Measurements from ENCODE around the gene SIVA1. TPM values are rescaled to one million over a fixed set of nuclear protein-coding genes. Genes with fewer than 3 reads are reported as not detected.

Gene SIVA1
- total RNA-seq, 4 donors from 2014 or later, result 141 to 262 (median 167) TPM

GRCh38 chr14:104718871-104719270 lies 34.1 kb upstream of the SIVA1 start:
- no peak for TF ChIP-seq CTCF (IDR thresholded peaks at IDR 0.05)
- DNase-seq (ENCODE audit: low spot score) (no peak), ATAC-seq (ENCODE audit: low FRiP score) (no peak)

GRCh38 chr14:104719343-104719742 lies 33.6 kb upstream of the SIVA1 start:
- DNase-seq (ENCODE audit: low spot score), result no peak
- ATAC-seq (ENCODE audit: low FRiP score), result no peak
- no peak for TF ChIP-seq CTCF (IDR thresholded peaks at IDR 0.05)

GRCh38 chr14:104721505-104722431 lies 31.2 kb upstream of the SIVA1 start:
- TF ChIP-seq CTCF (IDR thresholded peaks at IDR 0.05), result no peak
- no peak for ATAC-seq (ENCODE audit: low FRiP score)
- DNase-seq (ENCODE audit: low spot score), result no peak

- ATAC-seq (ENCODE audit: low FRiP score) (no peak), DNase-seq (ENCODE audit: low spot score) (no peak)
- no peak for TF ChIP-seq CTCF (IDR thresholded peaks at IDR 0.05)
Observed at GRCh38 chr14:104722938-104723650, 29.9 kb upstream of the SIVA1 start.

- TF ChIP-seq CTCF (IDR thresholded peaks at IDR 0.05), result peak in 1 of 3 donors; percentile 67
- ATAC-seq (ENCODE audit: low FRiP score) (peak; percentile 29), DNase-seq (ENCODE audit: low spot score) (no peak)
Observed at GRCh38 chr14:104723651-104724406, 29.1 kb upstream of the SIVA1 start, which contains the start of gene ADSS1. Gene ADSS1, plus strand, starts transcription at chr14:104724229. Its CDS starts 42 bp downstream, at chr14:104724271.

- TF ChIP-seq CTCF (IDR thresholded peaks at IDR 0.05), result no peak
Observed at GRCh38 chr14:104724407-104724980, 28.5 kb upstream of the SIVA1 start.

More at GRCh38 chr14:104724407-104724980, 28.5 kb upstream of the SIVA1 start:
- DNase-seq (ENCODE audit: low spot score), result no peak
- ATAC-seq (ENCODE audit: low FRiP score), result peak; percentile 16
